Measurements from ENCODE around the gene IPO13.

DNA sequence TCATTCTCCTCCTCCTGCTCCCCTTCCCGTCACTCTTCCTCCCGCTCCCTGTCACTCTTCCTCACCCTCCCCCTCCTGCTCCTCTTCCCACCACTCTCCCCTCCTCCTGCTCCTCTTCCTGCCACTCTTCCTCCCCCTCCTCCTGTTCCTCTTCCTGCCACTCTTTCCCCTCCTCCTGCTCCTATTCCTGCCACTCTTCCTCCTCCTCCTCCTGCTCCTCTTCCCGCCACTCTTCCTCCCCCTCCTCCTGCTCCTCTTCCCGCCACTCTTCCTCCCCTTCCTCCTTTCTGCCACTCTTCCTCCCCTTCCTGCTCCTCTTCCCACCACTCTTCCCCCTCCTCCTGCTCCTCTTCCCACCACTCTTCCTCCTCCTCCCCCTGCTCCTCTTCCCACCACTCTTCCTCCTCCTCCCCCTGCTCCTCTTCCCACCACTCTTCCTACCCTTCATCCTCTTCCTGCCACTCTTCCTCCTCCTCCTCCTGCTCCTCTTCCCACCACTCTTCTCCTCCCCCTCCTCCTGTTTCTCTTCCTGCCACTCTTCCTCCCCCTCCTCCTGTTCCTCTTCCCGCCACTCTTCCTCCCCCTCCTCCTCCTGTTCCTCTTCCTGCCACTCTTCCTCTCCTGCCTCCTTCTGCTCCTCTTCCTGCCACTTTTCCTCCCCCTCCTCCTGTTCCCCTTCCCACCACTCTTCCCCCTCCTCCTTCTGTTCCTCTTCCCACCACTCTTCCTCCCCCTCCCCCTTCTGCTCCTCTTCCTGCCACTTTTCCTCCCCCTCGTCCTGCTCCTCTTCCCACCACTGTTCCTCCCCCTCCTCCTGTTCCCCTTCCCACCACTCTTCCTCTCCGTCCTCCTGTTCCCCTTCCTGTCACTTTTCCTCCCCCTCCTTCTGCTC lies 41.8 kb upstream of the IPO13 start:
- TF ChIP-seq, protein P1, sequence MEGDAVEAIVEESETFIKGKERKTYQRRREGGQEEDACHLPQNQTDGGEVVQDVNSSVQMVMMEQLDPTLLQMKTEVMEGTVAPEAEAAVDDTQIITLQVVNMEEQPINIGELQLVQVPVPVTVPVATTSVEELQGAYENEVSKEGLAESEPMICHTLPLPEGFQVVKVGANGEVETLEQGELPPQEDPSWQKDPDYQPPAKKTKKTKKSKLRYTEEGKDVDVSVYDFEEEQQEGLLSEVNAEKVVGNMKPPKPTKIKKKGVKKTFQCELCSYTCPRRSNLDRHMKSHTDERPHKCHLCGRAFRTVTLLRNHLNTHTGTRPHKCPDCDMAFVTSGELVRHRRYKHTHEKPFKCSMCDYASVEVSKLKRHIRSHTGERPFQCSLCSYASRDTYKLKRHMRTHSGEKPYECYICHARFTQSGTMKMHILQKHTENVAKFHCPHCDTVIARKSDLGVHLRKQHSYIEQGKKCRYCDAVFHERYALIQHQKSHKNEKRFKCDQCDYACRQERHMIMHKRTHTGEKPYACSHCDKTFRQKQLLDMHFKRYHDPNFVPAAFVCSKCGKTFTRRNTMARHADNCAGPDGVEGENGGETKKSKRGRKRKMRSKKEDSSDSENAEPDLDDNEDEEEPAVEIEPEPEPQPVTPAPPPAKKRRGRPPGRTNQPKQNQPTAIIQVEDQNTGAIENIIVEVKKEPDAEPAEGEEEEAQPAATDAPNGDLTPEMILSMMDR (IDR thresholded peaks at IDR 0.05; ENCODE audit: insufficient read depth, low read length, poor library complexity, severe bottlenecking): no peak
- TF ChIP-seq EZH2phosphoT487 (conservative IDR thresholded peaks at IDR 0.05; ENCODE audit: low read length): no peak

All from SU-DHL-6 (cell line).